B cell (primary cell): Measurements from ENCODE around the gene PRAMEF6. TPM values are rescaled to one million over a fixed set of nuclear protein-coding genes. Genes with fewer than 3 reads are reported as not detected.
"Not testable (repeated sequence)": the region's sequence is repeated elsewhere in the genome, so short reads cannot be mapped to it uniquely, and the experiment has no call there.

Experiments
- ATAC-seq: fragments of 200-7000 bp; cut with Tn5 transposase; one replicate; pipeline ENCODE4 v1.10.0; 2021; ENCODE audit warnings: low read depth, mild to moderate bottlenecking, moderate number of reproducible peaks, moderate library complexity
- CTCF ChIA-PET: fragments of 350-600 bp; sonication (Branson Sonifier 250); formaldehyde crosslinking; loops from one replicate; lab custom pipeline; 2021; ENCODE audit warnings: antibody characterized with exemption, inconsistent platforms; lab: Charles Lee
- POLR2A ChIA-PET: fragments of 350-600 bp; sonication (Branson Sonifier 250); formaldehyde crosslinking; loops from one replicate; lab custom pipeline; 2021; ENCODE audit warnings: antibody characterized with exemption; lab: Charles Lee
- DNase-seq: peaks from one replicate; pipeline ENCODE4 v3.0.0; 2013
- H2AFZ ChIP-seq: 2 replicates; pipeline ENCODE4 v1.6.1; 2012; ENCODE audit warnings: mild to moderate bottlenecking, low read depth, low read length; ENCODE audit not compliant: insufficient read depth, poor library complexity, severe bottlenecking
- H3K27ac ChIP-seq, 2 donors: 1 replicate in 1 of 2; 2 replicates in 1 of 2; pipeline ENCODE4 v1.5.1; 2012 to 2013; ENCODE audit warnings: low read length in 2 of 2, mild to moderate bottlenecking in 2 of 2, moderate library complexity in 1 of 2
- H3K27me3 ChIP-seq, 4 experiments: fragments of 200-600 bp in 1 of 4; sonication (generic) in 1 of 4; replicated peaks in 1 of 4; 1 replicate in 2 of 4; 2 replicates in 2 of 4; pipeline versions ENCODE4 v1.6.1 to v1.7.0; 2013 to 2016; ENCODE audit warnings: low read length in 3 of 4, mild to moderate bottlenecking in 2 of 4, mixed read lengths in 1 of 4, moderate library complexity in 1 of 4; ENCODE audit not compliant: insufficient read depth in 4 of 4, control insufficient read depth in 3 of 4; ENCODE audit errors: control extremely low read depth in 1 of 4
- H3K36me3 ChIP-seq, 2 experiments: replicated peaks in 1 of 2; 1 replicate in 1 of 2; 2 replicates in 1 of 2; pipeline versions ENCODE4 v1.6.1 to v1.7.1; 2013; ENCODE audit warnings: low read length in 1 of 2; ENCODE audit not compliant: insufficient read depth in 2 of 2, control insufficient read depth in 1 of 2; ENCODE audit errors: control extremely low read depth in 1 of 2, extremely low read depth in 1 of 2
- H3K4me1 ChIP-seq, 2 donors: fragments of 200-600 bp in 1 of 2; sonication (generic) in 1 of 2; 1 replicate in 1 of 2; 2 replicates in 1 of 2; pipeline versions ENCODE4 v1.5.1 to v1.6.1; 2013 to 2017; ENCODE audit warnings: low read length in 2 of 2; ENCODE audit not compliant: control insufficient read depth in 2 of 2, insufficient read depth in 2 of 2
- H3K4me2 ChIP-seq: replicated peaks from 2 replicates; pipeline ENCODE3; 2012; ENCODE audit warnings: mild to moderate bottlenecking, low read depth, low read length; ENCODE audit not compliant: poor library complexity, severe bottlenecking
- H3K4me3 ChIP-seq, 5 experiments: fragments of 200-600 bp in 1 of 5; sonication (generic) in 1 of 5; 1 replicate in 3 of 5; 2 replicates in 2 of 5; pipeline versions ENCODE4 v1.5.1 to v1.7.0; 2011 to 2016; ENCODE audit warnings: low read length in 4 of 5, mild to moderate bottlenecking in 4 of 5, low read depth in 2 of 5, control low read depth in 1 of 5, moderate library complexity in 1 of 5; ENCODE audit not compliant: insufficient read depth in 1 of 5; ENCODE audit errors: control extremely low read depth in 1 of 5, extremely low read depth in 1 of 5
- H3K79me2 ChIP-seq: fragments of 200-600 bp; sonication (generic); one replicate; pipeline ENCODE4 v1.6.0; 2016; ENCODE audit warnings: low read length; ENCODE audit not compliant: control insufficient read depth, insufficient read depth
- H3K9ac ChIP-seq: fragments of 200-600 bp; sonication (generic); 2 replicates; pipeline ENCODE4 v1.6.1; 2017; ENCODE audit warnings: mild to moderate bottlenecking, low read length, moderate library complexity
- H3K9me3 ChIP-seq, 3 donors: one replicate each; pipeline versions ENCODE4 v1.6.1 to v1.7.1; 2013; ENCODE audit warnings: low read length in 2 of 3; ENCODE audit not compliant: control insufficient read depth in 2 of 3, insufficient read depth in 1 of 3; ENCODE audit errors: control extremely low read depth in 1 of 3
- H4K20me1 ChIP-seq: 2 replicates; pipeline ENCODE4 v1.6.0; 2012; ENCODE audit warnings: mild to moderate bottlenecking, low read length; ENCODE audit not compliant: insufficient read depth, control insufficient read depth, poor library complexity, severe bottlenecking
- H3K27ac Mint-ChIP-seq: one replicate; pipeline ENCODE4 v1.8.0; 2021; ENCODE audit warnings: mixed read lengths
- H3K27me3 Mint-ChIP-seq: one replicate; pipeline ENCODE4 v1.8.0; 2021; ENCODE audit warnings: mixed read lengths
- H3K4me1 Mint-ChIP-seq: one replicate; pipeline ENCODE4 v1.8.0; 2021; ENCODE audit warnings: mixed read lengths
- H3K4me3 Mint-ChIP-seq: one replicate; pipeline ENCODE4 v1.8.0; 2021; ENCODE audit warnings: mixed read lengths
- H3K9me3 Mint-ChIP-seq: one replicate; pipeline ENCODE4 v1.8.0; 2022; ENCODE audit warnings: mixed read lengths; ENCODE audit not compliant: insufficient read depth
- WGBS: methylation state at CpG from one replicate; pipeline ENCODE4 v1.1.5; 2013; ENCODE audit warnings: missing lambda C conversion rate; ENCODE audit not compliant: insufficient coverage; 5-methylcytosine and 5-hydroxymethylcytosine counted together
- intact Hi-C: fragments of 100-400 bp; cut with micrococcal nuclease; formaldehyde crosslinking; loops from one replicate; pipeline ENCODE4 v1.10.0; 2022
- polyA minus RNA-seq: library from RNA; depleted of rRNA, polyadenylated mRNA; stranded (reverse); fragments of >200 nt; gene quantifications from 2 replicates; pipeline ENCODE4 v1.2.3, GENCODE V29; 2012
- polyA plus RNA-seq: library from polyadenylated mRNA; depleted of rRNA; stranded (reverse); fragments of >200 nt; gene quantifications from 2 replicates; pipeline ENCODE4 v1.2.3, GENCODE V29; 2012
- total RNA-seq, 2 donors: library from RNA; stranded (reverse); fragments of 120-200 nt in 1 of 2; gene quantifications; 1 replicate in 1 of 2; 2 replicates in 1 of 2; pipeline versions ENCODE4 v1.2.3 to v1.2.4, GENCODE V29; 2013 to 2022

Gene PRAMEF6
- total RNA-seq (not detected in 2 replicates), polyA plus RNA-seq (not detected in 2 replicates), polyA minus RNA-seq (not detected in 2 replicates)
- not detected for total RNA-seq (2013)

- H3K4me3 ChIP-seq, H3K27me3 Mint-ChIP-seq, H3K4me2 ChIP-seq, POLR2A ChIA-PET, H3K4me1 ChIP-seq, H3K27me3 ChIP-seq, H4K20me1 ChIP-seq, CTCF ChIA-PET, H3K9me3 Mint-ChIP-seq, H3K4me3 Mint-ChIP-seq, H3K79me2 ChIP-seq, H3K36me3 ChIP-seq, H3K9ac ChIP-seq, intact Hi-C loops, H3K4me1 Mint-ChIP-seq, H3K27ac Mint-ChIP-seq, DNase-seq, ATAC-seq, H3K27ac ChIP-seq, H3K9me3 ChIP-seq, H2AFZ ChIP-seq: not testable (repeated sequence)
- no CpG with 5 or more reads among the region's 4 CpGs for WGBS
Observed at GRCh38 chr1:12947480-12947879, at the start of gene PRAMEF6. Gene PRAMEF6 (minus strand): TSS chr1:12947580. CDS start chr1:12942518, 5,062 bp downstream.

- DNase-seq, H3K4me2 ChIP-seq, CTCF ChIA-PET, H3K27ac ChIP-seq, H3K4me1 ChIP-seq, POLR2A ChIA-PET, ATAC-seq, H3K27me3 ChIP-seq, H3K9me3 ChIP-seq, H3K27me3 Mint-ChIP-seq, H4K20me1 ChIP-seq, H3K4me1 Mint-ChIP-seq, H3K36me3 ChIP-seq, H3K4me3 ChIP-seq, H3K27ac Mint-ChIP-seq, H3K9ac ChIP-seq, H3K79me2 ChIP-seq, intact Hi-C loops, H3K4me3 Mint-ChIP-seq, H3K9me3 Mint-ChIP-seq, H2AFZ ChIP-seq: not testable (repeated sequence)
- WGBS = no CpG with 5 or more reads among the region's 5 CpGs
Observed at GRCh38 chr1:12924368-12924767, 23.0 kb downstream of the PRAMEF6 start.

GRCh38 chr1:12921749-12922148, 25.6 kb downstream of the PRAMEF6 start:
- H3K27ac Mint-ChIP-seq, H4K20me1 ChIP-seq, H3K9me3 Mint-ChIP-seq, H3K27ac ChIP-seq, H3K36me3 ChIP-seq, H3K27me3 Mint-ChIP-seq, intact Hi-C loops, H2AFZ ChIP-seq, H3K79me2 ChIP-seq, H3K9ac ChIP-seq, H3K4me1 ChIP-seq, ATAC-seq, H3K9me3 ChIP-seq, H3K4me1 Mint-ChIP-seq, POLR2A ChIA-PET, CTCF ChIA-PET, H3K4me3 Mint-ChIP-seq, H3K4me3 ChIP-seq, DNase-seq, H3K4me2 ChIP-seq, H3K27me3 ChIP-seq: not testable (repeated sequence)
- WGBS = no CpG with 5 or more reads among the region's 2 CpGs

- ATAC-seq, DNase-seq, H2AFZ ChIP-seq, H3K9me3 Mint-ChIP-seq, H3K4me3 Mint-ChIP-seq, H3K9me3 ChIP-seq, H3K9ac ChIP-seq, H3K4me1 ChIP-seq, POLR2A ChIA-PET, H3K4me3 ChIP-seq, H3K27ac ChIP-seq, H3K4me2 ChIP-seq, H3K4me1 Mint-ChIP-seq, H3K79me2 ChIP-seq, H3K27me3 Mint-ChIP-seq, H3K27ac Mint-ChIP-seq, H3K36me3 ChIP-seq, H4K20me1 ChIP-seq, intact Hi-C loops, CTCF ChIA-PET, H3K27me3 ChIP-seq: not testable (repeated sequence)
- no CpG with 5 or more reads among the region's 1 CpG for WGBS
Observed at GRCh38 chr1:12916310-12916709, 31.1 kb downstream of the PRAMEF6 start, which contains the start of gene PRAMEF7. Gene PRAMEF7 (plus strand): TSS chr1:12916610. CDS start chr1:12917693, 1,083 bp downstream.
